Measurements from ENCODE around the gene GSG1L.

Gene GSG1L

DNA sequence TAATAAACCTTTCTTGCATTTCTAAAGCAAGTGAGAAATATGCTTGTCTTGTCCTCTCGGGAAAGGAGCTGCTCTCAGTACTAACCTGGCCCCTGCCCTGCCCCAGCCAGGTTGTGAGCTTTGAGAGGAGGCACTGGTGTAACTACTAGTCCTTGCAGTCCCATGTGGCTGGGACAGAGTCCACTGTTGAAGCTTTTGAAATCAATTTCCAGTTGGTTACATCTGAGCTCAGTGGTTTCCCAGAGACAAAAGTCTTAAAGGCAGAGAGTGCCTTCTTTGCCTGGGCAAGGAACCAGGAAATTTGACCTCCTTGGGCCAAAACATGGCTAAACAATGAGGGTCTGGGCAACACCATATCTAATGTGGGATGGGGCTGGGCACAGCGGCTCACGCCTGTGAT is 48.7 kb downstream of the GSG1L start:
- DNase-seq (ENCODE audit: low spot score) = no peak

DNA sequence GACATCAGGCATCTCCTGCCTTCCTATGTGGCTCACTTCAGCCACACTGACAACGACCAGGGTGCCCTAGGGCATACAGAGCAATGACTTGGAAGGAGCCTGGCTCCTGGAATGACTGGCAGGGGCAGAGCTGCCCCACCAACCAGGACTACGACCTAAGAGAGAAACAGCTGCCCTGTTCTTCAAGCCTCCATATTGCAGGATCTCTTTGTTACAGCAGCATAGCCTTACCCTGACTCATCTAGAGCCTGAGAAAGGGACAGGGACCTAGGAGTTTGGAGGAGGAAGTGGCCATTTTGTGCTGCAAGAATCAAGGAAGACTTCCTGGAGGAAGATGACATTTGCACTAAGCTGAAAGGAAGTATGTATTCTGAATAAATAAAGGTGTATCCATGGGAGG is 49.6 kb downstream of the GSG1L start:
- no peak for DNase-seq (ENCODE audit: low spot score)

GRCh38 chr16:28013392-28013791 is 50.1 kb downstream of the GSG1L start:
- DNase-seq (ENCODE audit: low spot score) = no peak

- DNase-seq (ENCODE audit: low spot score) = no peak
These were observed 51.5 kb downstream of the GSG1L start for GRCh38 chr16:28011971-28012445.

- DNase-seq (ENCODE audit: low spot score) = no peak
These were observed 52.3 kb downstream of the GSG1L start for GRCh38 chr16:28011223-28011622.

DNA sequence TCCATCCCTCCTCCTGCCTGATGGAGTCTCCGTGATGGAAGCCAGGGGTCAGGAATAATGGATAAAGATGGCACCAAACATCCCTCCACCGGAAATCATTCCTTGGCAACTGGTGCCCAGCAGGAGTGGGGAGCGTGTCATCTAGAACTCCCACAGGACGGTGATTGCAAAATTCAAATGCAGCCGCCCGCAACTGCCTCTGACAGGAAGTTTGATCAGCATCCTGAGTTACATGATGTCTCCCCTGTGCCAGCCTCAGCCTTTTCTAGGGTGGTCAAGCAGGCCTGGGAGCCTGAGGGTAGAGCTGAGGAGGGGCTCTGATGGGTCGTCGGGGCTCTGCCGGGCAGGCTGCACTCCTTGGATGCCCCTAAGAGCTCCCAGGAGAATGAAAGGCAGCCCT is 52.8 kb downstream of the GSG1L start:
- DNase-seq (ENCODE audit: low spot score) = no peak

DNA sequence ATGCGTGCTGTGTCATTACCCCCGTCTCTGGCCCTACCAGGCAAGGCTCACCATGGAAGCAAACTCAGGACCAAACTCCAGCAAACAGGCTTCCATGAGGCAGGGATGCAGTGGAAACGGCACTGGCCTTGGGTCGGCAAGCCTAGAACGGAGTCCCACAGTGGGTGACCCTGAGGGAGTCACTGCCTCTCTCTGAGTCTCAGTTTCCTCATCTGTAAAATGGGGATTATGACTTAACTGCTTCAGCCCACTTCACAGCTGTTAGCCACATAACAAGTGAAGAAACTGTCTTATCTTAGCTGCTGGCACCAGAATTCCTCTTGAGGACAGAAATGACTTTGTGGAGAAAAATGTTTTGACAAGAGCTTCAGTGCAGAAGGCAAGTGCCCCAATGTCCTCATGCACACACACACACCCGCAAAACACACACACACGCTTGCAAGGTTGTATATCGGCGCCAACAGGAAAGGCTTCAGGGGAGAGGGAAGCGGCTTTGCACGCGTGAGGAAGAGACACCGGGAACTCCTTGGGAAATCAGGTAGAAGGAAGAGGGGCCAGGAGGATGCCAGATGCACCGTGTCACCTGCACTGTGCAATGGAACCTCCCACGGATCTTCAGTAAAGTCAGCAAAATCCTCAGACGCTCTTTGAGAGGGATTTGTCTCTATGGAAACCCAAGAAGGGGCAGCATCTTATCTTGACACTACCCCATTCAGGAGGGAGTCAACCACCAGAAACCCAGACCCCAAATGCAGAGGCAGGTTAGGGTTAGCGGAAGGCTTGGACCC is 53.7 kb downstream of the GSG1L start:
- no peak for DNase-seq (ENCODE audit: low spot score)

- no peak for DNase-seq (ENCODE audit: low spot score)
These were observed 59.6 kb downstream of the GSG1L start for GRCh38 chr16:28003923-28004322.

- no peak for DNase-seq (ENCODE audit: low spot score)
These were observed 60.3 kb downstream of the GSG1L start for GRCh38 chr16:28003021-28003865.

- no peak for DNase-seq (ENCODE audit: low spot score)
These were observed 61.9 kb downstream of the GSG1L start for GRCh38 chr16:28001642-28002041.

- no peak for DNase-seq (ENCODE audit: low spot score)
These were observed 62.3 kb downstream of the GSG1L start for GRCh38 chr16:28001184-28001583.

- no peak for DNase-seq (ENCODE audit: low spot score)
These were observed 63.0 kb downstream of the GSG1L start for GRCh38 chr16:28000314-28001169.

- DNase-seq (ENCODE audit: low spot score) = no peak
These were observed 63.8 kb downstream of the GSG1L start for GRCh38 chr16:27999687-28000086.

DNA sequence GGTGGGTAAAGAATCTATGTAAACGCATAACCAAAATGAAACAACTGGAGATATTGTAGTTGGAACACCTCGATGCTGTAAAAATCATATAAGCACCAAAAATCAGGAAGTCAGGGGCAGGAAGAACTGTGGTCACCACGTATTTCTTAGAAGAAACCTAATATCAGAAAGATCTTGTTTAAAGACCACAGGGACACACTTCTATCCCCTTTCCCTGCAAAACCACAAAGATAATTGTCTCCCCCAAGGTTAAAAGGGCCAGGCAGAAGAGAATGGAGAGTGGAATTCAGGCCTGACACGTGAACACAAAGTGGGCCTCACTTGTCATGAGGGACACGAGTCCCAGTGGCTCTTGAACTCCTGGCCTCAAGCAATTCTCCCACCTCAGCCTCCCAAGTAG is 68.1 kb downstream of the GSG1L start:
- DNase-seq (ENCODE audit: low spot score) = no peak

DNA sequence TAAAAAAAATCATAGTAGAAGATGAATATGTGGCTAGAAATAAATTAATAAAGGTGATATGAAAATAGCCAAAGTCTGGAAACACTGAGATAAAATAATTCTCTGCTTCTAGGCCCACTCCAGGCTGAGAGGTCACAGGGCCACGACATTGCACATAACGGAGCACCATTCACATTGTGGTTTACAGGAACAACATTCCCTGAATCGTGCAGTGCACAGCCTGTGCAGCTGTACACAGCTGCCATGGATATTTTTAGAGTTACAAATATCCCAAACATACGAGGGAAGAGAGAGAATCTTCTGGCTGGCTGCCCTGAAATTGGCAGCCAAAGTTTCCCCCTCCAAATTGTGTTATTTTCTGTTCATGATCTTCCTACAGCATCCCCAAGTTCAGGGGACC is 68.8 kb downstream of the GSG1L start:
- DNase-seq (ENCODE audit: low spot score) = no peak

DNA sequence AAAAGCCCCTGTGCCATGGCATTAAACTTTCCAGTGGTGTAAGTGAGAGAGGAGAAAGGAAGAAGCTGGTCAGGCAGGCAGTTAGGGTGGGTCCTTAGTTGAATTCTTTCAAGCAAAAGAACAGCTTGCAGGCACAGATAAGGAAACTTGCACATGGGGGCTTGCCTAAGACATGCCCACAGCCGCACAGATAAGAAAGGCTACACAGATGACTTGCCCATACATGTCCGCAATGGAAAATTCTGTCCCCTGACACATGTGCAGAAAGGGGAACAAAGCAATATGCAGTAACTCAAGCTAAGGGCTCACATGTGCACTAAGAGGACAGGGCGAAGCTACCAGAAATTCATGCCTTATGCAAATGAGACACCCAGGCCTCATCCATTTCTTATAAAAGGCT is 69.9 kb downstream of the GSG1L start:
- DNase-seq (ENCODE audit: low spot score) = no peak

GRCh38 chr16:27991876-27992275 is 71.6 kb downstream of the GSG1L start:
- DNase-seq (ENCODE audit: low spot score) = no peak

GRCh38 chr16:27985981-27986380 is 77.5 kb downstream of the GSG1L start:
- DNase-seq (ENCODE audit: low spot score) = no peak

GRCh38 chr16:27984121-27984520 is 79.4 kb downstream of the GSG1L start:
- DNase-seq (ENCODE audit: low spot score) = no peak

DNA sequence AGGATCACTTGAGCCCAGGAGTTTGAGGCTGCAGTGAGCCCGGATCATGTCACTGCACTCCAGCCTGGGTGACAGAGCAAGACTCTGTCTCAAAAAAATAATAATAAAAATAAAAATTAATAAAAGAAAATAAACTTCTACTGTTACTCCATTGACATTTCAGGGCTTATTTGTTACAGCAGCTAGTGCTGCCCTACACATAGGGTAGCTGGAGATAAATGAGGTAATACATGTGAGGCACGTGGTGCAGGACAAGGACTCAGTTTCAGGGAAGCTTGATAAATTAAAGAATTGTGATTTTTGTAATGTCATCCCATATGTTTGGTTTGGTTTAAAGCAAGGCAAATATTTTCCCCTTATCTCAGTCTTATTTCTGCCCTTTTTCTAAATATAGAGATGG is 80.3 kb downstream of the GSG1L start:
- DNase-seq (ENCODE audit: low spot score) = no peak

- DNase-seq (ENCODE audit: low spot score) = no peak
These were observed 81.3 kb downstream of the GSG1L start for GRCh38 chr16:27982184-27982583.
